ENCODE data around the gene HSPB7. TPM values are rescaled to one million over a fixed set of nuclear protein-coding genes. Genes with fewer than 3 reads are reported as not detected.
"Not testable (repeated sequence)": the region's sequence is repeated elsewhere in the genome, so short reads cannot be mapped to it uniquely, and the experiment has no call there.

HSPB7 gene
- total RNA-seq, 2 donors from 2014 or later, result 11.4 to 20.4 TPM

GRCh38 chr1:16064536-16065268 is 46.9 kb upstream of the HSPB7 start:
- TF ChIP-seq POLR2AphosphoS5 (IDR thresholded peaks at IDR 0.05), result no peak
- TF ChIP-seq CTCF (IDR thresholded peaks at IDR 0.05), result no peak
- TF ChIP-seq POLR2A (IDR thresholded peaks at IDR 0.05), result no peak
- 53% methylated on average over 13 of the region's 13 CpGs for WGBS
- Histone ChIP-seq H3K9me3 (no peaks in the 10 kb centered on the region), H3K4me3 (no peak overlapping the region), H3K4me1 (replicated peaks) (no peaks in the 10 kb centered on the region), H3K27me3 (replicated peaks; ENCODE audit: insufficient read depth) (no peaks in the 10 kb centered on the region), H3K27ac (no peak overlapping the region), H3K36me3 (no peaks in the 10 kb centered on the region)
- intact Hi-C loops (cut with DNase I), result no loop called here
- DNase-seq (ENCODE audit: low spot score), result no peak

GRCh38 chr1:16063921-16064320 is 46.1 kb upstream of the HSPB7 start:
- no peak for TF ChIP-seq CTCF (IDR thresholded peaks at IDR 0.05)
- no peak for TF ChIP-seq POLR2A (IDR thresholded peaks at IDR 0.05)
- TF ChIP-seq POLR2AphosphoS5 (IDR thresholded peaks at IDR 0.05), result no peak
- no peak for DNase-seq (ENCODE audit: low spot score)
- Histone ChIP-seq H3K4me3 (no peak overlapping the region), H3K36me3 (no peaks in the 10 kb centered on the region), H3K27me3 (replicated peaks; ENCODE audit: insufficient read depth) (no peaks in the 10 kb centered on the region), H3K9me3 (no peaks in the 10 kb centered on the region), H3K4me1 (replicated peaks) (no peaks in the 10 kb centered on the region), H3K27ac (no peak overlapping the region)
- 75% methylated on average over 9 of the region's 9 CpGs for WGBS
- intact Hi-C loops (cut with DNase I), result no loop called here

GRCh38 chr1:16063226-16063829 is 45.5 kb upstream of the HSPB7 start:
- TF ChIP-seq CTCF (IDR thresholded peaks at IDR 0.05) (no peak), POLR2AphosphoS5 (IDR thresholded peaks at IDR 0.05) (no peak), POLR2A (IDR thresholded peaks at IDR 0.05) (no peak)
- intact Hi-C loops (cut with DNase I), result no loop called here
- H3K27ac ChIP-seq, result no peak overlapping the region

GRCh38 chr1:16062687-16063075 is 44.8 kb upstream of the HSPB7 start:
- H3K36me3 ChIP-seq; H3K4me1 ChIP-seq (replicated peaks); intact Hi-C loops (cut with DNase I); DNase-seq (ENCODE audit: low spot score); H3K4me3 ChIP-seq; H3K9me3 ChIP-seq; H3K27me3 ChIP-seq (replicated peaks; ENCODE audit: insufficient read depth); H3K27ac ChIP-seq: not testable (repeated sequence)
- 92% methylated on average over 9 of the region's 9 CpGs for WGBS

More at GRCh38 chr1:16063226-16063829, 45.5 kb upstream of the HSPB7 start:
- no peaks in the 10 kb centered on the region for H3K9me3 ChIP-seq
- no peak overlapping the region for H3K4me3 ChIP-seq
- WGBS, result 94% methylated on average over 15 of the region's 15 CpGs
- DNase-seq (ENCODE audit: low spot score), result no peak
- no peaks in the 10 kb centered on the region for H3K36me3 ChIP-seq
- H3K4me1 ChIP-seq (replicated peaks), result no peaks in the 10 kb centered on the region
- H3K27me3 ChIP-seq (replicated peaks; ENCODE audit: insufficient read depth), result no peaks in the 10 kb centered on the region

- H3K4me1 ChIP-seq (replicated peaks); H3K27me3 ChIP-seq (replicated peaks; ENCODE audit: insufficient read depth); H3K36me3 ChIP-seq; H3K9me3 ChIP-seq; H3K27ac ChIP-seq; intact Hi-C loops (cut with DNase I); H3K4me3 ChIP-seq; DNase-seq (ENCODE audit: low spot score): not testable (repeated sequence)
- WGBS, result 78% methylated on average over 14 of the region's 18 CpGs
These were observed 44.3 kb upstream of the HSPB7 start for GRCh38 chr1:16061989-16062686.

Measured in prostate gland (tissue), 2 donors.